Stimulated activated CD4-positive, alpha-beta T cell treated with anti-CD3 and anti-CD28 coated beads, Interleukin-15, amount 100 ng/mL, for 1 hour (primary cell): ENCODE results near the gene DNAH12.

ENCODE experiments used
- DNase-seq, 2 donors: peaks; one replicate each; pipeline ENCODE4 v3.0.0-alpha.2; 2020; ENCODE audit warnings: low read depth in 1 of 2, low spot score in 1 of 2

The DNAH12 gene

DNA sequence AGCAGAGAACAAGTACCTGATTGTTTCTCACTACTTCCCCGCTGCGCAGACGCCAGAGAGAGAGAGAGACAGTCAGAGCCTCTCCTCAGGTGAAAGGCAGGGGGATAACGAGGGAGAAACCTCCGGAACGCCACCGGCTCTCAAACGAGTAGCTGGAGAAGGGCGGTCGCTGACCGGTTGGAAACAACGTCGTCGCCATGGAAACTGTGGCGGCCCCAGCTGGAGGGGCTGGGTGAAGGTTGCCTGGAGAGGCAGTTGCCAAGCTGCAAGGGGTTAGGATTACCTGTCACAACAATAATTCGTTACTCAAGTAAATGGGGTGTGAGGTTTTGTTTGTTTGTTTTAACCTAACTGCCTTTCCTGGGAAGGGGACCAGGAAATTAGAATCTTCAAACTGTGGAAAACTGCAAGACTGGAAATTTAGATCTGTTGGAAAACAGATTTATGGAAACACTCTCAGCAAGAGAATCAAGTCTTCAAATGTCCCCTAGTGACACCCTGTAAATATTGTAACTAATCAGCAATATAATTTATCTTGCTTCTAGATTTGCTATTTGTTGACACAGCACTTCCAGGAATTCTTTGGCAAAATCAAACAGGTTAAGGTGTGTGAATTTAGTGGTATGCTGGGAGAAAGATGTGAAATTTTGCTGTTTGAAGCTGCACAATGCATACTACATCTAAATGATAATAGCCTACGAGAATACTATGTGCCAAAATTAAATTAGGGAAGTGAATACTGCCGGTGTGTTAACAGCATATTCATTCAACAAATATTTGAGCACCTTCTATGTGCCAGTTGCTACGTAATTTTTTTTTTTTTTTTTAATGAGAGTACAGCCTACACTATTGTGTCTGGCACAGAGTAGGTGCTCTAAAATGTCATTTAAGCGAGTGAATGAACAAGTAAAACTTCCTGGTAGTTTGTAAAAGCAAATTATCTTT is at the start of gene DNAH12:
DNAH12 (minus strand) TSS at position 164 of the 945 bp plus-strand sequence. CDS start 1,474 bp downstream, outside the sequence.
- DNase-seq = no peak

GRCh38 chr3:57592306-57592705 is 48.2 kb upstream of the DNAH12 start:
- no peak for DNase-seq

DNA sequence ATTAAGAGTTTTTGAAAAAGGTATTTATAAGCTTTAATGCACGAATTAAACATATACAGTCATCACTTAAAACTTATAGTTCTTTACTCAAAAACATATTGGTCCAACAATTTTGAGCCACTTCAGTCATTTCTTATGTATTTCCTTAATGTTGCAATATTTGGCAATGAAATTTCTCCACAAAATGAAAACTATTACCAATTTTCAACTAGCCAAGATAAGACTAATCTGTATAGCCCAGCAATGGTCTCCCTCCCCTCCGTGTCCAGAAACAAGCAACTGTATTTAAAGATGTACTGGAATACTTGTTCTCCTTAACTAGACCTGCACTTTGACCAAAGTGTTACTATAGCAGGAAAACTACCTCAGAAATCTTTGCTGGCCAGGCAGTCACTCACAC is 43.8 kb upstream of the DNAH12 start:
- DNase-seq = no peak

DNA sequence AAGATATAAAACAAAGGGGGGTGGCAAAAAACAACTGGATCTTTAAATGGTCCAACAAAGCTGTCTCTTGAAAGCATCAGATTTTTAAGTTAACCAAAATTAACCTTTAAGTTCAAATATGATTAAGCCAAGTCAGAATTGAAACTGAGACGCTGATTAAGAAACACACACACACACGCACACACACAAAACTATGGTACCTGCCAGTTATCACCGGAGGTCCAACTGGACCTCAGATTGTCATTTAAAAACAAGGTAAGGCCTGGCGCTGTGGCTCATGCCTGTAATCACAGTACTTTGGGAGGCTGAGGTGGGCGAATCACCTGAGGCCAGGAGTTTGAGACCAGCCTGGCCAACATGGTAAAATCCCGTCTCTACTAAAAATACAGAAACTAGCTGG is 42.6 kb upstream of the DNAH12 start:
- no peak for DNase-seq

- no peak for DNase-seq
Measured at GRCh38 chr3:57583544-57583943, 39.4 kb upstream of the DNAH12 start.

GRCh38 chr3:57582474-57583168 is 38.5 kb upstream of the DNAH12 start:
- no peak for DNase-seq

GRCh38 chr3:57577801-57578200 is 33.7 kb upstream of the DNAH12 start:
- DNase-seq = no peak

GRCh38 chr3:57575966-57576626 is 32.0 kb upstream of the DNAH12 start:
- no peak for DNase-seq

- no peak for DNase-seq
Measured at GRCh38 chr3:57572096-57572495, 28.0 kb upstream of the DNAH12 start.

GRCh38 chr3:57570878-57571277 is 26.7 kb upstream of the DNAH12 start:
- DNase-seq = no peak

DNA sequence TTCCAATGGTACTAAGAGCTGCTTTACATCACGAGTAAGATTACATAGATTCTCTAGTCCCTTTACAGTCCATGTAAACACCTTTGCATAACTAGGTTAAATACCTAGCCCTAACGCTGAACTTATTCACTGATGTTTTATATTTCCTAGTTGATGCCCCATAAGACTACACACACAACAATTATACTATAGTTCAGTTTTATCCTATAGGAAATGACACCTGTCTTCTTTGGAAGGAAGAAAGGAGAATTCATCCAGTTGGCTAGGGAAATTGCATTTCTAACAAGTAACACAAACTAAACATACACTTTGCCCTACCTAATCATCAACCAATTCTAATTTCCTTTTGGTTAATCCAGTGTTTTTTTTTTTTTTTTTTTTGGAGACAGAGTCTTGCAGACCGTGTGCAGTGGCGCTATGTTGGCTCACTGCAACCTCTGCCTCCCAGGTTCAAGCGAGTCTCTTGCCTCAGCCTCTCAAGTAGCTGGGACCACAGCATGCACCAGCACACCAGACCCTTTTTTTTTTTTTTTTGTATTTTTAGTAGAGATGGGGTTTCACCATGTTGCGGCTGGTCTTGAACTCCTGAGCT is 25.8 kb upstream of the DNAH12 start:
- no peak for DNase-seq

DNA sequence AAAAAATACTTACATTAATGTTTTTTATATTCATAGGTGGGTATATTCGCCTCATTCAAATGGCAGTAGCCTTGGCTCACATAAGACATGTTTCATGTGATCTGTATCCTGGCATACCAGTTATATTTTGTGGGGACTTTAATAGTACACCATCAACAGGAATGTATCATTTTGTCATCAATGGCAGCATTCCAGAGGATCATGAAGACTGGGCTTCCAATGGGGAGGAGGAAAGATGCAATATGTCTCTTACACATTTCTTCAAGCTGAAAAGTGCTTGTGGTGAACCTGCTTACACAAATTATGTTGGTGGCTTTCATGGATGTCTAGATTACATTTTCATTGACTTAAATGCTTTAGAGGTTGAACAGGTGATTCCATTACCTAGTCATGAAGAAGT is 15.4 kb upstream of the DNAH12 start:
- DNase-seq = no peak

DNA sequence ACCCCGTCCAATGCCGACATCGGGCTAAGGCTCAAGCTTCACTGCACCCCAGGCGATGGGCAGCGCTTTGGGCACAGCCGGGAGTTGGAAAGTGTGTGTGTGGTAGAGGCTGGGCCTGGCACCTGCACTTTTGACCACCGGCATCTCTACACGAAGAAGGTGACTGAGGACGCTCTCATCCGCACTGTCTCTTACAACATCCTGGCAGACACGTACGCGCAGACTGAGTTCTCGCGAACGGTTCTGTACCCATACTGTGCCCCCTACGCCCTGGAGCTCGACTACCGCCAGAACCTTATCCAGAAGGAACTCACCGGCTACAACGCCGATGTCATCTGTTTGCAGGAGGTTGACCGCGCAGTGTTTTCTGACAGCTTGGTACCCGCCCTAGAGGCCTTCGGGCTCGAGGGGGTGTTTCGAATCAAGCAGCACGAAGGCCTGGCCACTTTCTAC is 13.0 kb upstream of the DNAH12 start:
- DNase-seq = peak in 1 of 2 donors; percentile 1

DNA sequence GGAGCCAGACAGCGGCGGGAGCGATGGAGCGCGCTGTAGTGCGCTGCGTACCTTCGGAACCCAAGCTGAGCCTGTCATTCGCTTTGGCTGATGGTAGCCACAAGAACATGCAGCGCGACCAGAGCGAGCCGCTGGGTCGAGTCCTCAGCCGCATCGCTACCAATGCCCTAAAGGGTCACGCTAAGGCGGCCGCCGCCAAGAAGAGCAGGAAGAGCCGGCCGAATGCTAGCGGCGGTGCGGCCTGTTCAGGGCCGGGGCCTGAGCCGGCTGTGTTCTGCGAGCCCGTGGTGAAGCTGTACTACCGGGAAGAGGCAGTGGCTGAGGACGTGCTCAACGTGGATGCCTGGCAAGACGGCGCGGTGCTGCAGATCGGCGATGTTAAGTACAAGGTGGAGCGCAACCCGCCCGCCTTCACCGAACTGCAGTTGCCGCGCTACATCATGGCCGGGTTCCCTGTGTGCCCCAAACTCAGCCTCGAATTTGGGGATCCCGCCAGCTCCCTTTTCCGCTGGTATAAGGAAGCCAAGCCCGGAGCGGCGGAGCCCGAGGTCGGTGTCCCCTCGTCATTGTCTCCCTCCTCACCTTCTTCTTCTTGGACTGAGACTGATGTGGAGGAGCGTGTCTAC is 12.4 kb upstream of the DNAH12 start:
- peak in 1 of 2 donors; percentile 5 for DNase-seq

GRCh38 chr3:57555738-57556458 is 11.8 kb upstream of the DNAH12 start, which contains the start of gene PDE12:
Gene PDE12 (plus strand): TSS chr3:57556274. CDS start chr3:57556380, 106 bp downstream.
- DNase-seq = peak; percentile 66 to 69

GRCh38 chr3:57555306-57555705 is 11.2 kb upstream of the DNAH12 start:
- DNase-seq = no peak

- DNase-seq = no peak
Measured at GRCh38 chr3:57546616-57547015, 2.5 kb upstream of the DNAH12 start.

DNA sequence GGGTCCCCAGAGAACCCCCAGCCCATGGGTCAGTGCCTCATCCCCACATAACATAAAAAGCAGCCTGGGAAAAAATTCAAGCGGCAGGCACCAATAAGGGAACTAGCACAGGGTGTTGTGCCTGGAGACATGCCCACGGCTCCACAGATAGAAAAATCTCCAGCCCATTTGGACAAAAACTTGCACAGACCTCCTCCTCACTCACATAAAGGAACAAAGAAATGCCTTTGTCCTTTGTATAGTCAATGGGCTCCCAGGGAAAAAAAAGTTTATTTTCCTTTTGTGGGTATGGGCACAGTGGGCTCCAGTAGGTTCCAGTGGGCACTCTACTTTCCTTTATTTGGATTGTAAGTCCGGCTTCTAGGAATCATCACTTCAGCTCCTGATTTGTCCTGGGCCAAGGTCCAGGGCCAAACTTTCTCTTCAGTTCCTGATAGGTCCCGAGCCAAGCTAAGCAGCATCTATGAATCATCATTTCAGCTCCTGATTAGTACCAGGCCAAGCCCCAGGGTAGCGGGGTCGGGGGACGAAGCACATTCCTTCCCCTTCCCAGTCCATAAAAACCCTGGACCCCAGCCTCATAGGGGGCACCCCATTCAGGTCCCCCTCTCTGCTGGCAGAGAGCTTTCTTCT is 1.6 kb upstream of the DNAH12 start:
- DNase-seq = no peak

- no peak for DNase-seq
Measured at GRCh38 chr3:57538465-57538864, 5.7 kb downstream of the DNAH12 start.
